Bronchial epithelial cell (primary cell): ENCODE results near the gene HDGFL3. TPM values are rescaled to one million over a fixed set of nuclear protein-coding genes. Genes with fewer than 3 reads are reported as not detected.

Experiments
- DNase-seq: peaks from one replicate; pipeline ENCODE4 v3.0.0-alpha.2; 2010; ENCODE audit warnings: low read depth
- FAIRE-seq: peaks from 2 replicates; lab custom pipeline; 2011; peaks lifted over from hg19 to GRCh38; lab: Jason Lieb, UNC
- H3K27me3 ChIP-seq: 2 replicates; pipeline ENCODE4 v1.5.1; 2011; ENCODE audit warnings: low read length; ENCODE audit not compliant: control insufficient read depth, insufficient read depth
- H3K36me3 ChIP-seq: 2 replicates; pipeline ENCODE4 v1.5.1; 2011; ENCODE audit warnings: low read length; ENCODE audit not compliant: control insufficient read depth, insufficient read depth
- H3K4me3 ChIP-seq: 2 replicates; pipeline ENCODE4 v1.5.1; 2011; ENCODE audit warnings: mild to moderate bottlenecking, low read depth, low read length, control low read depth
- CTCF ChIP-seq: IDR thresholded peaks from 2 replicates; pipeline ENCODE4 v1.5.1; 2011; ENCODE audit warnings: mild to moderate bottlenecking, moderate library complexity, low read length, control low read depth, inconsistent platforms; ENCODE audit not compliant: insufficient read depth, severe bottlenecking
- total RNA-seq: library from RNA; depleted of rRNA; stranded (reverse); fragments of >200 nt; gene quantifications from 2 replicates; pipeline ENCODE4 v1.2.1, GENCODE V29; 2014

HDGFL3 gene
- total RNA-seq, 1 donor from 2014 or later = 28.7 TPM

- Histone ChIP-seq H3K36me3 (no peaks in the 10 kb centered on the region), H3K4me3 (peak overlapping the region; percentile 48), H3K27me3 (no peaks in the 10 kb centered on the region)
- no peak for DNase-seq
- TF ChIP-seq CTCF = no peak
- FAIRE-seq = no peak
Observed at GRCh38 chr15:83107841-83108181, 99.8 kb downstream of the HDGFL3 start.

GRCh38 chr15:83106994-83107840, 100.4 kb downstream of the HDGFL3 start, which contains the start of gene TM6SF1:
Gene TM6SF1 (plus strand): TSS chr15:83107645. CDS start chr15:83107681, 36 bp downstream.
- Histone ChIP-seq H3K36me3 (no peaks in the 10 kb centered on the region), H3K4me3 (peak within 1 kb of the TSS; percentile 48), H3K27me3 (no peaks in the 10 kb centered on the region)
- no peak for TF ChIP-seq CTCF
- no peak for DNase-seq
- no peak for FAIRE-seq

- peak; percentile 76 for FAIRE-seq
- H3K27me3 ChIP-seq = no peaks in the 10 kb centered on the region
Observed at GRCh38 chr15:83105440-83105839, 102.2 kb downstream of the HDGFL3 start.

GRCh38 chr15:83104141-83104540, 103.5 kb downstream of the HDGFL3 start:
- Histone ChIP-seq H3K36me3 (no peaks in the 10 kb centered on the region), H3K4me3 (no peak overlapping the region), H3K27me3 (no peaks in the 10 kb centered on the region)
- TF ChIP-seq CTCF = no peak
- FAIRE-seq = no peak
- DNase-seq = no peak

More at GRCh38 chr15:83105440-83105839, 102.2 kb downstream of the HDGFL3 start:
- DNase-seq = no peak
- Histone ChIP-seq H3K4me3 (no peak overlapping the region), H3K36me3 (no peaks in the 10 kb centered on the region)
- TF ChIP-seq CTCF = no peak

- H3K27me3 ChIP-seq = no peaks in the 10 kb centered on the region
- DNase-seq (no peak), FAIRE-seq (no peak)
- H3K36me3 ChIP-seq = no peaks in the 10 kb centered on the region
- H3K4me3 ChIP-seq = no peak overlapping the region
- no peak for TF ChIP-seq CTCF
Observed at GRCh38 chr15:83102346-83102745, 105.3 kb downstream of the HDGFL3 start.
